Tibial nerve (tissue), 4 donors: ENCODE data around the gene LPAR1. TPM values are rescaled to one million over a fixed set of nuclear protein-coding genes. Genes with fewer than 3 reads are reported as not detected.

Source experiments
- DNase-seq, 2 donors: peaks; one replicate each; pipeline ENCODE4 v3.0.0-alpha.2; 2019; ENCODE audit warnings: low spot score in 2 of 2
- H3K27ac ChIP-seq, 4 donors: fragments of 200-600 bp; sonication (generic) in 3 of 4; one replicate each; pipeline ENCODE4 v1.5.1; 2017 to 2019; ENCODE audit warnings: mild to moderate bottlenecking in 1 of 4
- H3K27me3 ChIP-seq, 2 donors: fragments of 200-600 bp; sonication (generic) in 1 of 2; one replicate each; pipeline versions ENCODE4 v1.5.1 to v1.6.0; 2017 to 2019
- H3K36me3 ChIP-seq, 3 donors: fragments of 200-600 bp; sonication (generic); one replicate each; pipeline ENCODE4 v1.5.1; 2018 to 2019
- H3K4me1 ChIP-seq, 4 donors: fragments of 200-600 bp; sonication (generic) in 3 of 4; one replicate each; pipeline ENCODE4 v1.5.1; 2017 to 2019
- H3K4me3 ChIP-seq, 4 donors: fragments of 200-600 bp; sonication (generic) in 3 of 4; one replicate each; pipeline ENCODE4 v1.5.1; 2017 to 2019; ENCODE audit warnings: mild to moderate bottlenecking in 1 of 4, moderate library complexity in 1 of 4
- H3K9me3 ChIP-seq, 4 donors: fragments of 200-600 bp; sonication (generic) in 3 of 4; one replicate each; pipeline ENCODE4 v1.5.1; 2017 to 2019
- CTCF ChIP-seq, 5 experiments: fragments of 200-600 bp in 3 of 5; fragments of 450-650 bp in 2 of 5; sonication (generic) in 3 of 5; IDR thresholded peaks; one replicate each; pipeline ENCODE4 v1.5.1; 2016 to 2019; ENCODE audit warnings: antibody characterized with exemption in 5 of 5, mild to moderate bottlenecking in 3 of 5, moderate library complexity in 2 of 5
- EP300 ChIP-seq, 2 donors: sonication (generic); formaldehyde crosslinking; IDR thresholded peaks; one replicate each; pipeline ENCODE4 v1.6.1; 2017; ENCODE audit warnings: antibody characterized with exemption in 2 of 2, mild to moderate bottlenecking in 1 of 2
- POLR2A ChIP-seq, 2 donors: fragments of 450-650 bp; IDR thresholded peaks; one replicate each; pipeline ENCODE4 v1.6.1; 2017; ENCODE audit warnings: antibody characterized with exemption in 2 of 2, mild to moderate bottlenecking in 2 of 2, moderate library complexity in 2 of 2
- WGBS, 2 donors: methylation state at CpG; one replicate each; pipeline ENCODE4 v1.1.5; 2018; 5-methylcytosine and 5-hydroxymethylcytosine counted together
- total RNA-seq, 4 donors: library from RNA; depleted of rRNA; stranded (reverse); fragments of >200 nt; gene quantifications; one replicate each; pipeline ENCODE4 v1.1.0, GENCODE V29; 2016

LPAR1 gene
- total RNA-seq, 4 donors from 2014 or later: 156 to 238 (median 199) TPM

DNA sequence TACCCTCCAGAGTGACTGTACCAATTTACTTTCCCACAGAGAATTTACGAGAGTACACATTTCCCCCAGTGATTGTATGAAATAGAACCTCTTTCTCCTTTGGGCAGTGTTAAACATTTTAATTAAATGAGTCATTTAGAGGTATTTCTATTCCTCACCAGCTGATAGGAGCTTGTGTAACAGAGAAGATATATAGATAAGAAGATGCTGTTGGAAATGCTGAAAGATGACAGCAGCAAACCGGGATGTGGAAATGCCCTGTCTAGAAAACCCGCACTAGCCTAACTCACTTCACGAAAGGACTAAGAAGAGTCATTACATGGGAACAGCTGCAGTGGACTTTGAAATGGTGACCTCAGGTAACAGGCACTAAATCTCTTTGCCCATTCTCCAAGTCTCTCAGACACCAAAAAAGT lies 68.3 kb downstream of the LPAR1 start:
- Histone ChIP-seq H3K4me3 (no peak overlapping the region), H3K9me3 (no peaks in the 10 kb centered on the region), H3K27ac (peak overlapping the region in 1 of 4 donors; percentile 72), H3K4me1 (peaks cover 0 to 66% (median 5%) of the 10 kb centered on the region in 4 donors), H3K36me3 (peaks cover 0 to 51% (median 0%) of the 10 kb centered on the region in 3 donors), H3K27me3 (no peaks in the 10 kb centered on the region)
- TF ChIP-seq POLR2A (IDR thresholded peaks at IDR 0.05) (no peak), EP300 (IDR thresholded peaks at IDR 0.05) (no peak), CTCF (IDR thresholded peaks at IDR 0.05) (no peak)
- DNase-seq: no peak
- WGBS, 2 donors: 87 to 89% methylated on average over 4 of the region's 4 CpGs

DNA sequence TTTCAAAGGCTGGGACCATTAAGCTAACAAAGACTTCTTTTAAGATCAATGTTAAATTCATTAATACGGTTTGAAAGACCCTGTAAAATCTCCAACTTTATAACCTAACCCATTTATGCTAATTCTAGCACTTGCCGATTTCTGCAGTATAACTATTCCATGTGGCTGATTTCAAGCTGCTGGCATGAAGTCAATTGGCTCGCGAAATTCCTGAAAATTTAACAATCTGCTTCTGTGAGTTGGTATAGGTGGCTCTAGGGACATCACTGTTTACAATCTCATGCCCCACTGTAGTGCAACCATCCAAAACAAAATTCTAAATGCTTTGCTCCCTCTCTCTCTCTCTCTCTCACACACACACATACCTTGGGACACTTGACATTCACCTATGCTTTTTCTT lies 70.2 kb downstream of the LPAR1 start:
- Histone ChIP-seq H3K27me3 (no peaks in the 10 kb centered on the region), H3K27ac (peak overlapping the region in 2 of 4 donors; percentile 18 to 42), H3K4me3 (no peak overlapping the region), H3K9me3 (no peaks in the 10 kb centered on the region), H3K36me3 (peaks cover 0 to 57% (median 0%) of the 10 kb centered on the region in 3 donors), H3K4me1 (peaks cover 0 to 62% (median 0%) of the 10 kb centered on the region in 4 donors)
- no peak for DNase-seq
- TF ChIP-seq EP300 (IDR thresholded peaks at IDR 0.05) (no peak), POLR2A (IDR thresholded peaks at IDR 0.05) (no peak)
- 49 to 50% methylated on average over 4 of the region's 4 CpGs for WGBS, 2 donors

GRCh38 chr9:110967196-110967595 lies 71.1 kb downstream of the LPAR1 start:
- H3K4me3 ChIP-seq: no peak overlapping the region
- H3K27me3 ChIP-seq: no peaks in the 10 kb centered on the region
- no peak for DNase-seq
- TF ChIP-seq CTCF (IDR thresholded peaks at IDR 0.05) (no peak), EP300 (IDR thresholded peaks at IDR 0.05) (no peak), POLR2A (IDR thresholded peaks at IDR 0.05) (no peak)
- no peaks in the 10 kb centered on the region for H3K9me3 ChIP-seq
- peaks cover 0 to 62% (median 0%) of the 10 kb centered on the region in 4 donors for H3K4me1 ChIP-seq
- 40 to 42% methylated on average over 2 of the region's 2 CpGs for WGBS, 2 donors
- peaks cover 0 to 66% (median 0%) of the 10 kb centered on the region in 3 donors for H3K36me3 ChIP-seq
- H3K27ac ChIP-seq: peak overlapping the region in 2 of 4 donors; percentile 10 to 42

DNA sequence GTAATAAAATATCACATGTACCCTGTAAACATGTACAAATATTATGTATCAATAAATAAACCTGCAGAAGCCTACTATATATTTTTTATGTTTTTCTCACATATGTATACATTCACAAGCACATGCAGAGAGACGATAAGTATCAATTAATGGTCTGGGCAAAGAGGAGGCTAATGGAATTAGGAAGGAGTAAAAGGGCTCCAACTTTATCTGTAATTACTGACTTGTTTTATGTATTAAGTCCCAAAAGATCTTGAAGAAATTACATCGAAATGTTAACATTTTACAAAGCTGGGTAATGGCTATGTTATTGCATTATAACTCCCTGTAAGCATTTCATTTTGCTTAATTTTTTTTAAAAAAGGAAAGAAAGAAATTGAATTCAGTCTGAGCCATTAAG lies 78.0 kb downstream of the LPAR1 start:
- no peak overlapping the region for H3K27ac ChIP-seq
- peaks cover 0 to 46% (median 0%) of the 10 kb centered on the region in 3 donors for H3K36me3 ChIP-seq
- no peak for TF ChIP-seq EP300 (IDR thresholded peaks at IDR 0.05)
- no peak for TF ChIP-seq CTCF (IDR thresholded peaks at IDR 0.05)
- TF ChIP-seq POLR2A (IDR thresholded peaks at IDR 0.05): no peak
- 57 to 76% methylated on average over 2 of the region's 2 CpGs for WGBS, 2 donors
- H3K4me3 ChIP-seq: no peak overlapping the region
- no peak for DNase-seq
- H3K9me3 ChIP-seq: peaks cover 0 to 18% (median 3%) of the 10 kb centered on the region in 4 donors
- no peaks in the 10 kb centered on the region for H3K27me3 ChIP-seq
- peaks cover 0 to 18% (median 0%) of the 10 kb centered on the region in 4 donors for H3K4me1 ChIP-seq

DNA sequence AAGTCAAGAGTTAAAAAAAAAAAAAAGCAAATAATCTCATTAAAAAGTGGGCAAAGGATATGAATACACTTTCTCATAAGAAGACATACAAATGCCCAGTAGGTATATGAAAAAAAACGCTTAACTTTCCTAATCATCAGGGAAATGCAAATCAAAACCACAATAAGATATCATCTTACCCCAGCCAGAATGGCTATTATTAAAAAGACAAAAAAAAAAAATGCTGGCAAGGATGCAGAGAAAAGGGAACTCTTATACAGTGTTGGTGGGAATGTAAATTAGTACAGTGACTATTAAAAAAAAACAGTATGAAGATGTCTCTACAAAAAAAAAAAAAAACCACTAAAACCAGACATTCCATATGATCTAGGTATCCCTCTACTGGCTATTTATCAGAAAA lies 79.4 kb downstream of the LPAR1 start:
- no peak for DNase-seq
- WGBS, 2 donors: 75 to 81% methylated on average over 1 of the region's 1 CpG
- H3K4me3 ChIP-seq: no peak overlapping the region
- peaks cover 0 to 53% (median 0%) of the 10 kb centered on the region in 3 donors for H3K36me3 ChIP-seq
- H3K27ac ChIP-seq: no peak overlapping the region
- no peak for TF ChIP-seq EP300 (IDR thresholded peaks at IDR 0.05)
- no peak for TF ChIP-seq CTCF (IDR thresholded peaks at IDR 0.05)
- TF ChIP-seq POLR2A (IDR thresholded peaks at IDR 0.05): no peak
- H3K4me1 ChIP-seq: peaks cover 0 to 15% (median 0%) of the 10 kb centered on the region in 4 donors
- H3K9me3 ChIP-seq: peaks cover 0 to 26% (median 9%) of the 10 kb centered on the region in 4 donors
- no peaks in the 10 kb centered on the region for H3K27me3 ChIP-seq
